PC-9 (cell line): Measurements from ENCODE around the gene SORCS2. TPM values are rescaled to one million over a fixed set of nuclear protein-coding genes. Genes with fewer than 3 reads are reported as not detected.

Experiments
- BruUV-seq: library from RNA; stranded (reverse); fragments of 400-500 nt; replicated peaks from 2 replicates; lab custom pipeline; 2021; lab: Mats Ljungman, UMichigan
- CTCF ChIA-PET: fragments of 300-600 bp; sonication (Branson Sonifier 250); formaldehyde crosslinking; loops from one replicate; lab custom pipeline; 2022; ENCODE audit warnings: antibody characterized with exemption; lab: Charles Lee
- POLR2A ChIA-PET: fragments of 300-600 bp; sonication (Branson Sonifier 250); formaldehyde crosslinking; loops from one replicate; lab custom pipeline; 2022; ENCODE audit warnings: antibody characterized with exemption; ENCODE audit not compliant: unreplicated experiment; lab: Charles Lee
- DNase-seq, 2 experiments: peaks; one replicate each; pipeline versions ENCODE4 v3.0.0 to v3.0.0-alpha.2; 2015 to 2022; ENCODE audit warnings: mixed read lengths in 1 of 2
- H2AFZ ChIP-seq: fragments of 200-600 bp; sonication (generic); 2 replicates; pipeline ENCODE4 v1.8.1; 2017; ENCODE audit warnings: antibody characterized with exemption
- H3F3A ChIP-seq: fragments of 200-600 bp; sonication (generic); 2 replicates; pipeline ENCODE4 v1.8.1; 2017; ENCODE audit warnings: antibody characterized with exemption, mild to moderate bottlenecking, low read depth; ENCODE audit not compliant: insufficient read depth
- H3K27ac ChIP-seq: fragments of 200-600 bp; sonication (generic); 2 replicates; pipeline ENCODE4 v1.6.1; 2016; ENCODE audit warnings: mixed run types
- H3K27me3 ChIP-seq: fragments of 200-600 bp; sonication (generic); 2 replicates; pipeline ENCODE4 v1.6.1; 2016; ENCODE audit warnings: low read depth, mixed run types; ENCODE audit not compliant: insufficient read depth
- H3K36me3 ChIP-seq: fragments of 200-600 bp; sonication (generic); 2 replicates; pipeline ENCODE4 v1.6.1; 2016; ENCODE audit warnings: low read depth, mixed run types
- H3K4me1 ChIP-seq: fragments of 200-600 bp; sonication (generic); replicated peaks from 2 replicates; pipeline ENCODE4 v1.6.1; 2016; ENCODE audit warnings: mixed run types; ENCODE audit not compliant: insufficient read depth
- H3K4me2 ChIP-seq: fragments of 200-600 bp; sonication (generic); 2 replicates; pipeline ENCODE4 v1.6.1; 2017; ENCODE audit warnings: mixed run types
- H3K4me3 ChIP-seq: fragments of 200-600 bp; sonication (generic); 2 replicates; pipeline ENCODE4 v1.6.1; 2016; ENCODE audit warnings: mixed run types
- H3K79me2 ChIP-seq: fragments of 200-600 bp; sonication (generic); 2 replicates; pipeline ENCODE4 v1.6.1; 2017; ENCODE audit warnings: low read depth, mixed run types
- H3K9me2 ChIP-seq: fragments of 200-600 bp; sonication (generic); 2 replicates; pipeline ENCODE4 v1.8.1; 2017; ENCODE audit warnings: mild to moderate bottlenecking; ENCODE audit not compliant: insufficient read depth
- H3K9me3 ChIP-seq: fragments of 200-600 bp; sonication (generic); 2 replicates; pipeline ENCODE4 v1.8.1; 2016; ENCODE audit warnings: low read depth; ENCODE audit not compliant: insufficient read depth
- H4K20me1 ChIP-seq: fragments of 200-600 bp; sonication (generic); 2 replicates; pipeline ENCODE4 v1.8.1; 2017; ENCODE audit not compliant: insufficient read depth
- EZH2 ChIP-seq: fragments of 200-600 bp; sonication (generic); IDR thresholded peaks from 2 replicates; pipeline ENCODE4 v1.8.0; 2017; ENCODE audit warnings: antibody characterized with exemption, low read depth
- intact Hi-C: fragments of 100-400 bp; cut with micrococcal nuclease; formaldehyde crosslinking; loops from one replicate; pipeline ENCODE4 v1.10.0; 2022; ENCODE audit not compliant: unreplicated experiment
- total RNA-seq: library from RNA; stranded (reverse); gene quantifications from 2 replicates; pipeline ENCODE4 v1.2.3, GENCODE V29; 2021
- TF ChIP-seq, protein P1 (sequence below): fragments of 200-600 bp; sonication (generic); conservative IDR thresholded peaks from 2 replicates; pipeline ENCODE4 v1.6.1; 2017; ENCODE audit warnings: mixed run types, antibody characterized with exemption, mild to moderate bottlenecking, moderate library complexity

Gene SORCS2
- total RNA-seq, 1 experiment from 2014 or later = 25.8 TPM

DNA sequence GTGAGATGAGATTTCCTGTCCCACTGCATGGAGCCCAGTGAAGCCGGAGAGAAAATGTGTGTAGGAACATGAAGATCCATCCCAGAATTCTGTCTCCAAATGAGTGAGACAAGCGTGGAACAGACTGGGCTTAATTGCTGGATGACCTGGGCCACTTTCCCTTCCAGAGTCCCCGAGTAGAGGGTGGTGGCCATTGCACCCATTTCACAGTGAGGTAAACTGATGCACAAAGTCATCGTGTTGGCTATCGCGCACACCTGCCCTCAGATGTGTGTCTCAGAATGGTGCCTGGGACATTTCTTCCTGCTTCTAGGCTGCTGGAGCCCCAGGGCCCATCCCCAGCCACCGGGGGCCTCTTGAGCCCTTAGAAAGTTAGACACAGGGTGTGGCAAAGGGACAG lies 285.4 kb downstream of the SORCS2 start:
- no peaks in the 10 kb centered on the region for H4K20me1 ChIP-seq
- H3K36me3 ChIP-seq = no peaks in the 10 kb centered on the region
- intact Hi-C loops = no loop called here
- DNase-seq = no peak
- H3K4me1 ChIP-seq = no peaks in the 10 kb centered on the region
- TF ChIP-seq, protein P1, sequence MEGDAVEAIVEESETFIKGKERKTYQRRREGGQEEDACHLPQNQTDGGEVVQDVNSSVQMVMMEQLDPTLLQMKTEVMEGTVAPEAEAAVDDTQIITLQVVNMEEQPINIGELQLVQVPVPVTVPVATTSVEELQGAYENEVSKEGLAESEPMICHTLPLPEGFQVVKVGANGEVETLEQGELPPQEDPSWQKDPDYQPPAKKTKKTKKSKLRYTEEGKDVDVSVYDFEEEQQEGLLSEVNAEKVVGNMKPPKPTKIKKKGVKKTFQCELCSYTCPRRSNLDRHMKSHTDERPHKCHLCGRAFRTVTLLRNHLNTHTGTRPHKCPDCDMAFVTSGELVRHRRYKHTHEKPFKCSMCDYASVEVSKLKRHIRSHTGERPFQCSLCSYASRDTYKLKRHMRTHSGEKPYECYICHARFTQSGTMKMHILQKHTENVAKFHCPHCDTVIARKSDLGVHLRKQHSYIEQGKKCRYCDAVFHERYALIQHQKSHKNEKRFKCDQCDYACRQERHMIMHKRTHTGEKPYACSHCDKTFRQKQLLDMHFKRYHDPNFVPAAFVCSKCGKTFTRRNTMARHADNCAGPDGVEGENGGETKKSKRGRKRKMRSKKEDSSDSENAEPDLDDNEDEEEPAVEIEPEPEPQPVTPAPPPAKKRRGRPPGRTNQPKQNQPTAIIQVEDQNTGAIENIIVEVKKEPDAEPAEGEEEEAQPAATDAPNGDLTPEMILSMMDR = no peak
- TF ChIP-seq EZH2 = no peak
- H3K4me2 ChIP-seq = no peak overlapping the region
- POLR2A ChIA-PET = no interaction called here
- H3K4me3 ChIP-seq = no peak overlapping the region
- H3K9me3 ChIP-seq = no peaks in the 10 kb centered on the region
- H2AFZ ChIP-seq = no peak overlapping the region
- H3K27me3 ChIP-seq = no peaks in the 10 kb centered on the region
- CTCF ChIA-PET = no interaction called here
- no peaks in the 10 kb centered on the region for H3K9me2 ChIP-seq
- H3F3A ChIP-seq = no peaks in the 10 kb centered on the region
- BruUV-seq = no TSS peak
- H3K27ac ChIP-seq = no peak overlapping the region
- H3K79me2 ChIP-seq = no peaks in the 10 kb centered on the region

DNA sequence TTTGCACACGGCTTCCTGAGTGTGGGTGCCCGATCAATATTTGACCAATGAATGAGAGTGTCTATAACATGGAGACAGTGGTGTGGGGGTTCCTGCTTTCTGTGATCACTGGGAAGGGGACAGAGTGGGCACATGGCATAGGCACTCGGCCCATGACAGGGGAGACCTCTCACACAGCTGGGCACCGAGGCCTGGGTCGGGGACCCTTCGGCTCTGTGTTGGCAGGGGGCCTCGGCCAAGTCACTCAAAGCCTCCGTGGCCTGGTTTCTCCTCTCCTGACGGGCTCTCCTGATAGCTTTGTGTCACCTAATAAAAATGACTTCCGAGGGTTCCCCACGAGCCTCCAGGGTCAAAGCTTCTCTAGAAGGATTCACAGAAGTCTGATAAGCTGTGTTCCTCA lies 286.3 kb downstream of the SORCS2 start:
- POLR2A ChIA-PET = no interaction called here
- no peaks in the 10 kb centered on the region for H3K36me3 ChIP-seq
- no peaks in the 10 kb centered on the region for H3K9me2 ChIP-seq
- no peak overlapping the region for H2AFZ ChIP-seq
- H3K27ac ChIP-seq = no peak overlapping the region
- CTCF ChIA-PET = no interaction called here
- H3F3A ChIP-seq = no peaks in the 10 kb centered on the region
- intact Hi-C loops = no loop called here
- no TSS peak for BruUV-seq
- H4K20me1 ChIP-seq = no peaks in the 10 kb centered on the region
- no peaks in the 10 kb centered on the region for H3K27me3 ChIP-seq
- no peaks in the 10 kb centered on the region for H3K4me1 ChIP-seq
- H3K4me2 ChIP-seq = no peak overlapping the region
- DNase-seq = no peak
- no peak for TF ChIP-seq EZH2
- TF ChIP-seq, protein P1 = no peak
- H3K9me3 ChIP-seq = no peaks in the 10 kb centered on the region
- H3K79me2 ChIP-seq = no peaks in the 10 kb centered on the region
- no peak overlapping the region for H3K4me3 ChIP-seq

DNA sequence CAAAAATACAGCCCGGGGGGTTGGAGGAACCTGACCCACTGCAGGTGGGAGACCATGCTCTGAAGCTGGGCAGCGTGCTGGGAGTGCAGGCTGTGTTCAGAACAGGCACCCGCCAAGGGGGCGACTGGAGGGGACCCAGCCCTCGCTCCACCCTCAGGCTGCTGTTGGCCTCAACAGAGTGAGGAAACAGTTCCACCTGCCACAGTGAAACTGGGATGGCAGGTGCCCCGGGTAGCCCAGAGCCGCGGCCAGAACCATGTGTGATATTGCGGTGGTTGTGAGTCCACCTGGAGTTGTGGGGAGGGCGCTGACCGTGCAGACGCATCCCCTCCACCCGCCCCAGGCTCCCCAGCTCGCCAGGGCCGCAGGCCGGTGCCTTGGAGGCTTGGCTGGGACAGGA lies 288.1 kb downstream of the SORCS2 start:
- no peak for DNase-seq
- Histone ChIP-seq H3K9me3 (no peaks in the 10 kb centered on the region), H3K27ac (no peak overlapping the region), H3K79me2 (no peaks in the 10 kb centered on the region), H3K4me1 (no peaks in the 10 kb centered on the region), H3K27me3 (no peaks in the 10 kb centered on the region), H2AFZ (no peak overlapping the region), H3K36me3 (no peaks in the 10 kb centered on the region), H3K4me3 (no peak overlapping the region), H3K9me2 (no peaks in the 10 kb centered on the region), H3F3A (no peaks in the 10 kb centered on the region), H4K20me1 (no peaks in the 10 kb centered on the region), H3K4me2 (no peak overlapping the region)
- intact Hi-C loops = no loop called here
- CTCF ChIA-PET = no interaction called here
- POLR2A ChIA-PET = no interaction called here
- BruUV-seq = no TSS peak
- TF ChIP-seq, protein P1 = no peak
- TF ChIP-seq EZH2 = no peak
